OCI-LY7 (cell line): ENCODE data around the gene ZNF764. TPM values are rescaled to one million over a fixed set of nuclear protein-coding genes. Genes with fewer than 3 reads are reported as not detected.

ENCODE experiments used
- BruUV-seq: library from RNA; stranded (reverse); fragments of 400-500 nt; replicated peaks from 2 replicates; lab custom pipeline; 2021; lab: Mats Ljungman, UMichigan
- CTCF ChIA-PET: fragments of 300-600 bp; sonication (Branson Sonifier 250); formaldehyde crosslinking; loops from one replicate; lab custom pipeline; 2022; ENCODE audit warnings: antibody characterized with exemption; ENCODE audit not compliant: unreplicated experiment; lab: Charles Lee
- POLR2A ChIA-PET: fragments of 300-600 bp; sonication (Branson Sonifier 250); formaldehyde crosslinking; loops from one replicate; lab custom pipeline; 2022; ENCODE audit warnings: antibody characterized with exemption; lab: Charles Lee
- DNase-seq: peaks from one replicate; pipeline ENCODE4 v3.0.0-alpha.2; 2015; ENCODE audit warnings: low spot score
- H2AFZ ChIP-seq: fragments of 200-600 bp; sonication (generic), shearing (Covaris generic); 2 replicates; pipeline ENCODE4 v1.6.1; 2014; ENCODE audit warnings: mild to moderate bottlenecking, antibody characterized with exemption, low read length, moderate library complexity
- H3K27ac ChIP-seq: fragments of 200-600 bp; sonication (generic); 2 replicates; pipeline ENCODE4 v1.5.1; 2014; ENCODE audit warnings: mixed run types, low read depth, mild to moderate bottlenecking, moderate library complexity, low read length, inconsistent platforms; ENCODE audit not compliant: poor library complexity, severe bottlenecking
- H3K36me3 ChIP-seq: fragments of 200-600 bp; sonication (generic); 2 replicates; pipeline ENCODE4 v1.6.1; 2014; ENCODE audit warnings: mild to moderate bottlenecking, antibody characterized with exemption, low read length, moderate library complexity, mixed read lengths; ENCODE audit not compliant: insufficient read depth
- H3K4me1 ChIP-seq: fragments of 200-600 bp; sonication (generic); 2 replicates; pipeline ENCODE4 v1.5.1; 2014; ENCODE audit warnings: mild to moderate bottlenecking, low read length; ENCODE audit not compliant: insufficient read depth, poor library complexity, severe bottlenecking
- H3K4me2 ChIP-seq: fragments of 200-600 bp; sonication (generic); 2 replicates; pipeline ENCODE4 v1.6.1; 2014; ENCODE audit warnings: mild to moderate bottlenecking, low read length
- H3K4me3 ChIP-seq: fragments of 200-600 bp; sonication (generic); 2 replicates; pipeline ENCODE4 v1.5.1; 2014; ENCODE audit warnings: mild to moderate bottlenecking, low read depth, low read length; ENCODE audit not compliant: poor library complexity, severe bottlenecking
- H3K79me2 ChIP-seq: fragments of 200-600 bp; sonication (generic); 2 replicates; pipeline ENCODE4 v1.6.1; 2016; ENCODE audit warnings: low read depth, mild to moderate bottlenecking, low read length, moderate library complexity, mixed read lengths; ENCODE audit not compliant: insufficient read depth
- H3K9me2 ChIP-seq: fragments of 200-600 bp; sonication (generic); 2 replicates; pipeline ENCODE4 v1.6.1; 2016; ENCODE audit warnings: mild to moderate bottlenecking, low read length, mixed read lengths; ENCODE audit not compliant: insufficient read depth
- H3K9me3 ChIP-seq: fragments of 200-600 bp; sonication (generic); 2 replicates; pipeline ENCODE4 v1.6.1; 2014; ENCODE audit warnings: mild to moderate bottlenecking, mixed run types, low read length, mixed read lengths
- H4K20me1 ChIP-seq: fragments of 200-600 bp; sonication (generic); 2 replicates; pipeline ENCODE4 v1.6.1; 2014; ENCODE audit warnings: mild to moderate bottlenecking, antibody characterized with exemption, low read length, moderate library complexity, mixed read lengths; ENCODE audit not compliant: insufficient read depth
- EZH2phosphoT487 ChIP-seq: fragments of 200-600 bp; sonication (generic); IDR thresholded peaks from 2 replicates; pipeline ENCODE4 v1.6.1; 2018; ENCODE audit warnings: low read depth, borderline replicate concordance, mild to moderate bottlenecking, mixed run types, antibody characterized with exemption, low read length, moderate library complexity, mixed read lengths
- intact Hi-C: fragments of 100-400 bp; cut with micrococcal nuclease; formaldehyde crosslinking; loops from one replicate; pipeline ENCODE4 v1.10.0; 2022; ENCODE audit not compliant: unreplicated experiment
- total RNA-seq, 2 experiments: library from RNA; depleted of rRNA in 1 of 2; stranded (reverse); fragments of >200 nt in 1 of 2; shearing (Covaris generic) in 1 of 2; gene quantifications; 2 replicates each; pipeline ENCODE4 v1.2.3, GENCODE V29; 2014 to 2022
- TF ChIP-seq, protein P1 (sequence below): fragments of 200-600 bp; sonication (generic); conservative IDR thresholded peaks from 2 replicates; pipeline ENCODE4 v1.5.1; 2014; ENCODE audit warnings: mild to moderate bottlenecking, antibody characterized with exemption, low read length, moderate library complexity, mixed read lengths

ZNF764 gene
- total RNA-seq, 2 experiments from 2014 or later, result 12.8 to 14.6 TPM

DNA sequence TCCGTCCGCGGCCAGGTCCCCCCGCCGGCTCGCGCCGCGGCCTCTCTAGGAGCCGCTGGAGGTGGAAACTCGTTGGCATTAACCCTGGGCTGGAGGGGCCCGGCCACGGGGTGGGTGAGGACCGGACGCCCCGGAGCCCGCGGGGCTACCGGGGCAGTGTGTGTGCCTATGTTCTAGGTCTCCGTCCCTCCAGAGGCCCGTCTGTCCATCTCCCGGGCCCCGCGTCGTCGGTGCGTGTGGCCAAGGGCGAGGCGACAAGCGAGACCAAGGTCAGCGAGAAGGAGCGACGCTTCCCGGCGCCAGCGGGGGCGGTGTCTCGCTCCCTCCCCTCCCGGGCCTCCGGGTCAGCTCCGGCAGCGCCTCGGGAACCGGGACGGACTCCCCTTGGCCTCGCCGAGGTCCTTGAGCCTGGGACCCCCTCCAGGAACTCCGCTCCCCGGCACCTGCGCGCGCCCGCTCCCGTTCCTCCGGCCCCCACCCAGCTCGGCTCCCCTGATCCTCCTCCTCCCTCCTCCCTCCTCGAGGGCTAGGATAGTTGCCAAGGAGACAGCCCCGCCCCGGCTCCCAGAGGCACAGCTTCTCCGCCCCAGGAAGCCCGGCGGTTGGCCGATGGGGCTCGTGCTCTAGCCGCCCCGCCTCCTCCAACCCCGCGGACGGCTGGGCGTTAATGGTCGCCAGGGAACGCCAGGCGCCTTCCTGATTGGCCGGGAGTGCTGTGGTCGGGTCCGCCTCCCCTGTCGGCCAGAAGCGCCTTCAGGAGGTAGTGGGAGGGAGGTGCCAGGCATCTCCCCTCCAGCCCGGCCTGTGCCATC, 31.1 kb downstream of the ZNF764 start:
- DNase-seq, result peak; percentile 98
- peak overlapping the region; percentile 73 for H2AFZ ChIP-seq
- no TSS peak for BruUV-seq

DNA sequence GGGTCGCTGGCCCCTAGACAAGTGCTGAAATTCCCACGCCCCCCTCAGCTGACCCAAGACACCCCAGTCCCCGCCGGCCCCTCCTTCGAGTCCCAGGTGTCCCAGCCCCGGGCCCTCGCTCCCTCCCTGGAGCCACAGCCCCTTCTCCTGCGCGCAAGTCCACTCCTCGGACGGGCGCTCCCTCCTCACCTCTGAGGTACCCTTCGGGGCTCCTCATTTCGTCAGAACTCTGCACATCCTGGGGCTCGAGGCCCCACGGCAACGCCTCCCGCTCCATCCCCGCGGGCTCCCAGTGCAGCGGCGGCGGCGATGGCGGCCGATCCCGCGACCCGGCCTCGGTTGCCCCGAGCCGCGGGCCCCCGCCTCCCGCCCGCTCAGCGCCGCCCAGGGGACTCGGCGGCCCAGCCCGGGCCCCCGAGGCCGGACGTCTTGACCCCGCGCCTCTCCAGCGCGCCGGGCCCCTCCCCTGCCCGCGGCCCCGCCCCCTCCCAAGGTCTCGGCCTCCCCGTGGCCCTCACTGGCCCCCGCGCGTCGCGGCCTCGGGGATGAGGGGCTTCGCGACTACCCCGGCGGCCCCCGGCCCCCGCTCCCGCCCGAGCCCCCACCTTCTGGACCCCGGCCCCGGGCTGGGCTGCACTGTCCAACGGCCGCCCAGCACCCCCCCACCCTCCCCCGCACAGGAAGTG, 31.9 kb downstream of the ZNF764 start, which contains the start of gene ZNF768:
ZNF768 (minus strand) TSS at position 430 of the 686 bp plus-strand sequence; CDS start at position 277, 153 bp downstream.
- DNase-seq, result no peak
- Histone ChIP-seq H3K4me1 (peaks cover 27% of the 10 kb centered on the region), H4K20me1 (no peaks in the 10 kb centered on the region), H3K9me2 (no peaks in the 10 kb centered on the region), H2AFZ (peak within 1 kb of the TSS; percentile 73), H3K4me2 (peak within 1 kb of the TSS; percentile 93), H3K36me3 (peaks cover 24% of the 10 kb centered on the region), H3K4me3 (peak within 1 kb of the TSS; percentile 84), H3K79me2 (no peaks in the 10 kb centered on the region), H3K27ac (peak within 1 kb of the TSS; percentile 86), H3K9me3 (no peaks in the 10 kb centered on the region)
- TF ChIP-seq, protein P1, sequence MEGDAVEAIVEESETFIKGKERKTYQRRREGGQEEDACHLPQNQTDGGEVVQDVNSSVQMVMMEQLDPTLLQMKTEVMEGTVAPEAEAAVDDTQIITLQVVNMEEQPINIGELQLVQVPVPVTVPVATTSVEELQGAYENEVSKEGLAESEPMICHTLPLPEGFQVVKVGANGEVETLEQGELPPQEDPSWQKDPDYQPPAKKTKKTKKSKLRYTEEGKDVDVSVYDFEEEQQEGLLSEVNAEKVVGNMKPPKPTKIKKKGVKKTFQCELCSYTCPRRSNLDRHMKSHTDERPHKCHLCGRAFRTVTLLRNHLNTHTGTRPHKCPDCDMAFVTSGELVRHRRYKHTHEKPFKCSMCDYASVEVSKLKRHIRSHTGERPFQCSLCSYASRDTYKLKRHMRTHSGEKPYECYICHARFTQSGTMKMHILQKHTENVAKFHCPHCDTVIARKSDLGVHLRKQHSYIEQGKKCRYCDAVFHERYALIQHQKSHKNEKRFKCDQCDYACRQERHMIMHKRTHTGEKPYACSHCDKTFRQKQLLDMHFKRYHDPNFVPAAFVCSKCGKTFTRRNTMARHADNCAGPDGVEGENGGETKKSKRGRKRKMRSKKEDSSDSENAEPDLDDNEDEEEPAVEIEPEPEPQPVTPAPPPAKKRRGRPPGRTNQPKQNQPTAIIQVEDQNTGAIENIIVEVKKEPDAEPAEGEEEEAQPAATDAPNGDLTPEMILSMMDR, result no peak
- TF ChIP-seq EZH2phosphoT487, result no peak
- intact Hi-C loops, result loop anchor here (2.0 to 5.0 kb wide), 3 partner anchors 71 to 109 kb away; no protein-coding TSS in a partner anchor
- POLR2A ChIA-PET, result interaction anchor here (0.5 to 1.1 kb wide), 4 partner anchors 23 to 115 kb away, joined by 3 to 4 read pairs (median 3); partner anchors contain the start of gene DCTPP1
- BruUV-seq, result no TSS peak
- CTCF ChIA-PET, result no interaction called here

More for the DNA sequence above, 31.1 kb downstream of the ZNF764 start:
- Histone ChIP-seq H3K4me2 (peak overlapping the region; percentile 93), H3K9me2 (no peaks in the 10 kb centered on the region), H3K4me3 (peak overlapping the region; percentile 84), H4K20me1 (no peaks in the 10 kb centered on the region), H3K36me3 (peaks cover 20% of the 10 kb centered on the region), H3K27ac (peak overlapping the region; percentile 86), H3K4me1 (peaks cover 27% of the 10 kb centered on the region), H3K79me2 (no peaks in the 10 kb centered on the region), H3K9me3 (no peaks in the 10 kb centered on the region)
- no peak for TF ChIP-seq EZH2phosphoT487
- TF ChIP-seq, protein P1, result peak; percentile 48
- ChIA-PET CTCF (no interaction called here), POLR2A (interaction anchor here (0.6 to 1.1 kb wide), 2 partner anchors 97 to 120 kb away, joined by 3 read pairs; partner anchors contain the start of gene DCTPP1)
- intact Hi-C loops, result loop anchor here (1.0 to 5.0 kb wide), 5 partner anchors 55 to 108 kb away; partner anchors contain the start of genes DCTPP1 and ITGAL
